Measurements from ENCODE around the gene MYO7A. TPM values are rescaled to one million over a fixed set of nuclear protein-coding genes. Genes with fewer than 3 reads are reported as not detected.
"Not testable (repeated sequence)": the region's sequence is repeated elsewhere in the genome, so short reads cannot be mapped to it uniquely, and the experiment has no call there.

The MYO7A gene
- total and polyA plus RNA-seq, 2 donors (not counting 1 experiment from before 2014, with no cell fraction given), result 0.03 to 0.07 TPM

GRCh38 chr11:77096591-77097019 is 31.4 kb upstream of the MYO7A start:
- ATAC-seq (ENCODE audit: low read depth) (no peak), DNase-seq (no peak)
- H3K4me3 Mint-ChIP-seq, result no peak overlapping the region
- TF ChIP-seq CTCF (IDR thresholded peaks at IDR 0.05), result no peak
- no peak for TF ChIP-seq EZH2 (IDR thresholded peaks at IDR 0.05; ENCODE audit: borderline replicate concordance, insufficient read depth, low read depth, low read length, poor library complexity, severe bottlenecking)
- Histone ChIP-seq H3K9me3 (ENCODE audit: control extremely low read depth in 1 of 3, control insufficient read depth in 2 of 3, insufficient read depth in 1 of 3, low read length in 2 of 3) (no peaks in the 10 kb centered on the region), H3K4me3 (ENCODE audit: control extremely low read depth in 1 of 5, extremely low read depth in 1 of 5, insufficient read depth in 1 of 5, low read depth in 2 of 5, low read length in 4 of 5) (no peak overlapping the region), H3K79me2 (ENCODE audit: control insufficient read depth, insufficient read depth, low read length) (no peaks in the 10 kb centered on the region), H3K27me3 (replicated peaks in 1 of 4; ENCODE audit: control extremely low read depth in 1 of 4, control insufficient read depth in 3 of 4, insufficient read depth in 4 of 4, low read length in 3 of 4) (no peaks in the 10 kb centered on the region), H3K36me3 (replicated peaks in 1 of 2; ENCODE audit: control extremely low read depth in 1 of 2, control insufficient read depth in 1 of 2, extremely low read depth in 1 of 2, insufficient read depth in 2 of 2, low read length in 1 of 2) (no peaks in the 10 kb centered on the region), H3K27ac (ENCODE audit: low read length in 2 of 2) (no peak overlapping the region), H3K4me1 (ENCODE audit: control insufficient read depth in 2 of 2, insufficient read depth in 2 of 2, low read length in 2 of 2) (no peaks in the 10 kb centered on the region), H2AFZ (ENCODE audit: insufficient read depth, low read depth, low read length, poor library complexity, severe bottlenecking) (no peak overlapping the region), H4K20me1 (ENCODE audit: control insufficient read depth, insufficient read depth, low read length, poor library complexity, severe bottlenecking) (no peaks in the 10 kb centered on the region), H3K4me2 (replicated peaks; ENCODE audit: low read depth, low read length, poor library complexity, severe bottlenecking) (no peak overlapping the region), H3K9ac (ENCODE audit: low read length) (no peak overlapping the region)
- POLR2A ChIA-PET, result no interaction called here
- CTCF ChIA-PET, result no interaction called here
- H3K4me1 Mint-ChIP-seq, result no peaks in the 10 kb centered on the region
- H3K27ac Mint-ChIP-seq, result no peak overlapping the region
- intact Hi-C loops (cut with micrococcal nuclease), result no loop called here
- 74% methylated on average over 3 of the region's 8 CpGs for WGBS (ENCODE audit: insufficient coverage)
- no peaks in the 10 kb centered on the region for H3K27me3 Mint-ChIP-seq
- H3K9me3 Mint-ChIP-seq (ENCODE audit: insufficient read depth), result no peaks in the 10 kb centered on the region

GRCh38 chr11:77097180-77097579 is 30.9 kb upstream of the MYO7A start:
- not testable (repeated sequence) for ATAC-seq (ENCODE audit: low read depth)

More at GRCh38 chr11:77097180-77097579, 30.9 kb upstream of the MYO7A start:
- H3K4me1 ChIP-seq (ENCODE audit: control insufficient read depth in 2 of 2, insufficient read depth in 2 of 2, low read length in 2 of 2); H3K79me2 ChIP-seq (ENCODE audit: control insufficient read depth, insufficient read depth, low read length); H3K4me3 ChIP-seq (ENCODE audit: control extremely low read depth in 1 of 5, extremely low read depth in 1 of 5, insufficient read depth in 1 of 5, low read depth in 2 of 5, low read length in 4 of 5); POLR2A ChIA-PET; H3K36me3 ChIP-seq (replicated peaks in 1 of 2; ENCODE audit: control extremely low read depth in 1 of 2, control insufficient read depth in 1 of 2, extremely low read depth in 1 of 2, insufficient read depth in 2 of 2, low read length in 1 of 2); H3K27ac Mint-ChIP-seq; H2AFZ ChIP-seq (ENCODE audit: insufficient read depth, low read depth, low read length, poor library complexity, severe bottlenecking); H3K27ac ChIP-seq (ENCODE audit: low read length in 2 of 2); intact Hi-C loops (cut with micrococcal nuclease); H3K9me3 Mint-ChIP-seq (ENCODE audit: insufficient read depth); H3K27me3 Mint-ChIP-seq; H3K4me1 Mint-ChIP-seq; H3K27me3 ChIP-seq (replicated peaks in 1 of 4; ENCODE audit: control extremely low read depth in 1 of 4, control insufficient read depth in 3 of 4, insufficient read depth in 4 of 4, low read length in 3 of 4); H3K4me2 ChIP-seq (replicated peaks; ENCODE audit: low read depth, low read length, poor library complexity, severe bottlenecking); DNase-seq; H4K20me1 ChIP-seq (ENCODE audit: control insufficient read depth, insufficient read depth, low read length, poor library complexity, severe bottlenecking); H3K4me3 Mint-ChIP-seq; H3K9ac ChIP-seq (ENCODE audit: low read length); CTCF ChIA-PET; H3K9me3 ChIP-seq (ENCODE audit: control extremely low read depth in 1 of 3, control insufficient read depth in 2 of 3, insufficient read depth in 1 of 3, low read length in 2 of 3): not testable (repeated sequence)
- WGBS (ENCODE audit: insufficient coverage), result 50% methylated on average over 1 of the region's 4 CpGs
